ENCODE measurements around the gene NOS2. TPM values are rescaled to one million over a fixed set of nuclear protein-coding genes. Genes with fewer than 3 reads are reported as not detected.

The NOS2 gene
- total RNA-seq, 1 donor from 2014 or later = 0.09 TPM

- H3K79me2 ChIP-seq (ENCODE audit: insufficient read depth, low read length) = no peaks in the 10 kb centered on the region
- Mint-ChIP-seq H3K4me3 (ENCODE audit: unreplicated experiment) (no peak overlapping the region), H3K9me3 (ENCODE audit: unreplicated experiment) (peaks cover 12% of the 10 kb centered on the region), H3K4me1 (ENCODE audit: low read depth, unreplicated experiment) (peaks cover 10% of the 10 kb centered on the region), H3K36me3 (ENCODE audit: low read depth, unreplicated experiment) (peaks cover 5% of the 10 kb centered on the region), H3K27me3 (ENCODE audit: low read depth, unreplicated experiment) (no peaks in the 10 kb centered on the region), H3K27ac (ENCODE audit: unreplicated experiment) (no peak overlapping the region)
- H3K4me2 ChIP-seq (ENCODE audit: low read length) = no peak overlapping the region
- no peaks in the 10 kb centered on the region for H3K36me3 ChIP-seq (ENCODE audit: insufficient read depth, low read length)
- H3K9ac ChIP-seq (ENCODE audit: low read length) = no peak overlapping the region
- no peaks in the 10 kb centered on the region for H4K20me1 ChIP-seq (ENCODE audit: insufficient read depth, low read length)
- H2AFZ ChIP-seq (ENCODE audit: low read depth, low read length) = no peak overlapping the region
- no peak for DNase-seq (ENCODE audit: low read depth)
- H3K27ac ChIP-seq (ENCODE audit: low read depth, low read length) = no peak overlapping the region
- no peak for FAIRE-seq
- H3K4me3 ChIP-seq (ENCODE audit: insufficient read depth, low read depth, low read length) = no peak overlapping the region
- H3K27me3 ChIP-seq (ENCODE audit: insufficient read depth, low read length) = no peaks in the 10 kb centered on the region
- TF ChIP-seq CTCF (IDR thresholded peaks at IDR 0.05; ENCODE audit: insufficient read depth, low read depth, low read length) (no peak), EZH2 (IDR thresholded peaks at IDR 0.05; ENCODE audit: insufficient read depth, low read length) (no peak)
- H3K9me3 ChIP-seq (ENCODE audit: insufficient read depth, low read depth, low read length) = no peaks in the 10 kb centered on the region
- no peaks in the 10 kb centered on the region for H3K4me1 ChIP-seq (ENCODE audit: insufficient read depth, low read length)
Measured at GRCh38 chr17:27816946-27817345, 16.6 kb upstream of the NOS2 start.

- H3K27me3 ChIP-seq (ENCODE audit: insufficient read depth, low read length) = no peaks in the 10 kb centered on the region
- H3K27me3 Mint-ChIP-seq (ENCODE audit: low read depth, unreplicated experiment) = peaks cover 2% of the 10 kb centered on the region
- no peak for TF ChIP-seq EZH2 (IDR thresholded peaks at IDR 0.05; ENCODE audit: insufficient read depth, low read length)
- TF ChIP-seq CTCF (IDR thresholded peaks at IDR 0.05; ENCODE audit: insufficient read depth, low read depth, low read length) = no peak
- H2AFZ ChIP-seq (ENCODE audit: low read depth, low read length) = no peak overlapping the region
- H3K9me3 Mint-ChIP-seq (ENCODE audit: unreplicated experiment) = peaks cover 9% of the 10 kb centered on the region
- no peaks in the 10 kb centered on the region for H3K36me3 ChIP-seq (ENCODE audit: insufficient read depth, low read length)
- H3K4me1 Mint-ChIP-seq (ENCODE audit: low read depth, unreplicated experiment) = peaks cover 2% of the 10 kb centered on the region
- no peak overlapping the region for H3K4me2 ChIP-seq (ENCODE audit: low read length)
- peaks cover 2% of the 10 kb centered on the region for H3K36me3 Mint-ChIP-seq (ENCODE audit: low read depth, unreplicated experiment)
- no peak overlapping the region for H3K4me3 ChIP-seq (ENCODE audit: insufficient read depth, low read depth, low read length)
- no peak overlapping the region for H3K9ac ChIP-seq (ENCODE audit: low read length)
- DNase-seq (ENCODE audit: low read depth) = no peak
- H3K4me1 ChIP-seq (ENCODE audit: insufficient read depth, low read length) = peaks cover 4% of the 10 kb centered on the region
- H3K27ac Mint-ChIP-seq (ENCODE audit: unreplicated experiment) = no peak overlapping the region
- H3K4me3 Mint-ChIP-seq (ENCODE audit: unreplicated experiment) = no peak overlapping the region
- H3K9me3 ChIP-seq (ENCODE audit: insufficient read depth, low read depth, low read length) = no peaks in the 10 kb centered on the region
- H3K79me2 ChIP-seq (ENCODE audit: insufficient read depth, low read length) = no peaks in the 10 kb centered on the region
- no peak overlapping the region for H3K27ac ChIP-seq (ENCODE audit: low read depth, low read length)
- no peaks in the 10 kb centered on the region for H4K20me1 ChIP-seq (ENCODE audit: insufficient read depth, low read length)
- FAIRE-seq = no peak
Measured at GRCh38 chr17:27811961-27812360, 11.6 kb upstream of the NOS2 start.

GRCh38 chr17:27810902-27811557, 10.7 kb upstream of the NOS2 start:
- no peak for TF ChIP-seq CTCF (IDR thresholded peaks at IDR 0.05; ENCODE audit: insufficient read depth, low read depth, low read length)
- no peak for TF ChIP-seq EZH2 (IDR thresholded peaks at IDR 0.05; ENCODE audit: insufficient read depth, low read length)
- Histone ChIP-seq H3K27me3 (ENCODE audit: insufficient read depth, low read length) (no peaks in the 10 kb centered on the region), H3K36me3 (ENCODE audit: insufficient read depth, low read length) (no peaks in the 10 kb centered on the region), H2AFZ (ENCODE audit: low read depth, low read length) (no peak overlapping the region), H3K4me1 (ENCODE audit: insufficient read depth, low read length) (peaks cover 4% of the 10 kb centered on the region), H3K9ac (ENCODE audit: low read length) (no peak overlapping the region), H3K79me2 (ENCODE audit: insufficient read depth, low read length) (no peaks in the 10 kb centered on the region), H3K4me2 (ENCODE audit: low read length) (no peak overlapping the region), H4K20me1 (ENCODE audit: insufficient read depth, low read length) (no peaks in the 10 kb centered on the region), H3K27ac (ENCODE audit: low read depth, low read length) (no peak overlapping the region), H3K9me3 (ENCODE audit: insufficient read depth, low read depth, low read length) (no peaks in the 10 kb centered on the region), H3K4me3 (ENCODE audit: insufficient read depth, low read depth, low read length) (no peak overlapping the region)
- H3K27me3 Mint-ChIP-seq (ENCODE audit: low read depth, unreplicated experiment) = peaks cover 2% of the 10 kb centered on the region
- H3K4me3 Mint-ChIP-seq (ENCODE audit: unreplicated experiment) = no peak overlapping the region
- H3K4me1 Mint-ChIP-seq (ENCODE audit: low read depth, unreplicated experiment) = peaks cover 2% of the 10 kb centered on the region
- H3K36me3 Mint-ChIP-seq (ENCODE audit: low read depth, unreplicated experiment) = peaks cover 2% of the 10 kb centered on the region
- FAIRE-seq = no peak
- DNase-seq (ENCODE audit: low read depth) = no peak
- H3K9me3 Mint-ChIP-seq (ENCODE audit: unreplicated experiment) = peaks cover 9% of the 10 kb centered on the region
- no peak overlapping the region for H3K27ac Mint-ChIP-seq (ENCODE audit: unreplicated experiment)
